Measurements from ENCODE around the gene BSND.

Gene BSND

GRCh38 chr1:54997711-54997986, 1.1 kb upstream of the BSND start:
- no peaks in the 10 kb centered on the region for H3K9me3 ChIP-seq (ENCODE audit: control insufficient read depth in 5 of 5, low read length in 5 of 5)
- no peak overlapping the region for H3K4me3 ChIP-seq (ENCODE audit: low read depth in 1 of 5, low read length in 5 of 5)
- no peak overlapping the region for H3K27ac ChIP-seq (ENCODE audit: low read depth, low read length)
- no peaks in the 10 kb centered on the region for H3K36me3 ChIP-seq (ENCODE audit: control insufficient read depth in 5 of 5, insufficient read depth in 5 of 5, low read length in 5 of 5)
- peaks cover 11 to 57% (median 41%) of the 10 kb centered on the region in 5 donors for H3K27me3 ChIP-seq (ENCODE audit: control insufficient read depth in 5 of 5, insufficient read depth in 4 of 5, low read length in 5 of 5)
- H3K9ac ChIP-seq (ENCODE audit: low read length in 5 of 5): no peak overlapping the region
- H3K4me1 ChIP-seq (ENCODE audit: control insufficient read depth in 5 of 5, insufficient read depth in 5 of 5, low read length in 5 of 5): peaks cover 0 to 10% (median 0%) of the 10 kb centered on the region in 5 donors

- Histone ChIP-seq H3K4me1 (ENCODE audit: control insufficient read depth in 5 of 5, insufficient read depth in 5 of 5, low read length in 5 of 5) (peaks cover 0 to 10% (median 0%) of the 10 kb centered on the region in 5 donors), H3K36me3 (ENCODE audit: control insufficient read depth in 5 of 5, insufficient read depth in 5 of 5, low read length in 5 of 5) (no peaks in the 10 kb centered on the region), H3K27me3 (ENCODE audit: control insufficient read depth in 5 of 5, insufficient read depth in 4 of 5, low read length in 5 of 5) (peaks cover 11 to 57% (median 41%) of the 10 kb centered on the region in 5 donors), H3K9ac (ENCODE audit: low read length in 5 of 5) (no peak overlapping the region), H3K9me3 (ENCODE audit: control insufficient read depth in 5 of 5, low read length in 5 of 5) (no peaks in the 10 kb centered on the region), H3K27ac (ENCODE audit: low read depth, low read length) (no peak overlapping the region), H3K4me3 (ENCODE audit: low read depth in 1 of 5, low read length in 5 of 5) (no peak overlapping the region)
Measured at GRCh38 chr1:54998100-54998499, 633 bp upstream of the BSND start.

- H3K27me3 ChIP-seq (ENCODE audit: control insufficient read depth in 5 of 5, insufficient read depth in 4 of 5, low read length in 5 of 5): peaks cover 11 to 46% (median 37%) of the 10 kb centered on the region in 5 donors
- H3K27ac ChIP-seq (ENCODE audit: low read depth, low read length): no peak overlapping the region
- H3K4me1 ChIP-seq (ENCODE audit: control insufficient read depth in 5 of 5, insufficient read depth in 5 of 5, low read length in 5 of 5): peaks cover 0 to 10% (median 0%) of the 10 kb centered on the region in 5 donors
- no peaks in the 10 kb centered on the region for H3K9me3 ChIP-seq (ENCODE audit: control insufficient read depth in 5 of 5, low read length in 5 of 5)
- H3K36me3 ChIP-seq (ENCODE audit: control insufficient read depth in 5 of 5, insufficient read depth in 5 of 5, low read length in 5 of 5): no peaks in the 10 kb centered on the region
- no peak overlapping the region for H3K9ac ChIP-seq (ENCODE audit: low read length in 5 of 5)
- no peak overlapping the region for H3K4me3 ChIP-seq (ENCODE audit: low read depth in 1 of 5, low read length in 5 of 5)
Measured at GRCh38 chr1:55000110-55001085, 1.7 kb downstream of the BSND start.

- H3K9me3 ChIP-seq (ENCODE audit: control insufficient read depth in 5 of 5, low read length in 5 of 5): no peaks in the 10 kb centered on the region
- no peaks in the 10 kb centered on the region for H3K36me3 ChIP-seq (ENCODE audit: control insufficient read depth in 5 of 5, insufficient read depth in 5 of 5, low read length in 5 of 5)
- H3K9ac ChIP-seq (ENCODE audit: low read length in 5 of 5): no peak overlapping the region
- peaks cover 0 to 7% (median 0%) of the 10 kb centered on the region in 5 donors for H3K4me1 ChIP-seq (ENCODE audit: control insufficient read depth in 5 of 5, insufficient read depth in 5 of 5, low read length in 5 of 5)
- no peak overlapping the region for H3K4me3 ChIP-seq (ENCODE audit: low read depth in 1 of 5, low read length in 5 of 5)
- no peak overlapping the region for H3K27ac ChIP-seq (ENCODE audit: low read depth, low read length)
- H3K27me3 ChIP-seq (ENCODE audit: control insufficient read depth in 5 of 5, insufficient read depth in 4 of 5, low read length in 5 of 5): peaks cover 8 to 37% (median 28%) of the 10 kb centered on the region in 5 donors
Measured at GRCh38 chr1:55001311-55001710, 2.6 kb downstream of the BSND start.

- Histone ChIP-seq H3K9ac (ENCODE audit: low read length in 5 of 5) (no peak overlapping the region), H3K4me1 (ENCODE audit: control insufficient read depth in 5 of 5, insufficient read depth in 5 of 5, low read length in 5 of 5) (no peaks in the 10 kb centered on the region), H3K4me3 (ENCODE audit: low read depth in 1 of 5, low read length in 5 of 5) (no peak overlapping the region), H3K36me3 (ENCODE audit: control insufficient read depth in 5 of 5, insufficient read depth in 5 of 5, low read length in 5 of 5) (no peaks in the 10 kb centered on the region), H3K27me3 (ENCODE audit: control insufficient read depth in 5 of 5, insufficient read depth in 4 of 5, low read length in 5 of 5) (peaks cover 0 to 24% (median 18%) of the 10 kb centered on the region in 5 donors), H3K27ac (ENCODE audit: low read depth, low read length) (no peak overlapping the region), H3K9me3 (ENCODE audit: control insufficient read depth in 5 of 5, low read length in 5 of 5) (no peaks in the 10 kb centered on the region)
Measured at GRCh38 chr1:55002686-55003085, 4.0 kb downstream of the BSND start.

- Histone ChIP-seq H3K9ac (ENCODE audit: low read length in 5 of 5) (no peak overlapping the region), H3K27me3 (ENCODE audit: control insufficient read depth in 5 of 5, insufficient read depth in 4 of 5, low read length in 5 of 5) (peaks cover 0 to 8% (median 2%) of the 10 kb centered on the region in 5 donors), H3K4me1 (ENCODE audit: control insufficient read depth in 5 of 5, insufficient read depth in 5 of 5, low read length in 5 of 5) (no peaks in the 10 kb centered on the region), H3K27ac (ENCODE audit: low read depth, low read length) (no peak overlapping the region), H3K9me3 (ENCODE audit: control insufficient read depth in 5 of 5, low read length in 5 of 5) (peaks cover 0 to 4% (median 0%) of the 10 kb centered on the region in 5 donors), H3K4me3 (ENCODE audit: low read depth in 1 of 5, low read length in 5 of 5) (no peak overlapping the region), H3K36me3 (ENCODE audit: control insufficient read depth in 5 of 5, insufficient read depth in 5 of 5, low read length in 5 of 5) (no peaks in the 10 kb centered on the region)
Measured at GRCh38 chr1:55005351-55006140, 6.8 kb downstream of the BSND start.

- no peak overlapping the region for H3K27ac ChIP-seq (ENCODE audit: low read depth, low read length)
- H3K4me1 ChIP-seq (ENCODE audit: control insufficient read depth in 5 of 5, insufficient read depth in 5 of 5, low read length in 5 of 5): no peaks in the 10 kb centered on the region
- H3K9me3 ChIP-seq (ENCODE audit: control insufficient read depth in 5 of 5, low read length in 5 of 5): peaks cover 0 to 4% (median 0%) of the 10 kb centered on the region in 5 donors
- no peak overlapping the region for H3K4me3 ChIP-seq (ENCODE audit: low read depth in 1 of 5, low read length in 5 of 5)
- no peaks in the 10 kb centered on the region for H3K36me3 ChIP-seq (ENCODE audit: control insufficient read depth in 5 of 5, insufficient read depth in 5 of 5, low read length in 5 of 5)
- no peak overlapping the region for H3K9ac ChIP-seq (ENCODE audit: low read length in 5 of 5)
- peaks cover 0 to 2% (median 0%) of the 10 kb centered on the region in 5 donors for H3K27me3 ChIP-seq (ENCODE audit: control insufficient read depth in 5 of 5, insufficient read depth in 4 of 5, low read length in 5 of 5)
Measured at GRCh38 chr1:55006931-55007330, 8.2 kb downstream of the BSND start.

- Histone ChIP-seq H3K27me3 (ENCODE audit: control insufficient read depth in 5 of 5, insufficient read depth in 4 of 5, low read length in 5 of 5) (peaks cover 0 to 2% (median 0%) of the 10 kb centered on the region in 5 donors), H3K27ac (ENCODE audit: low read depth, low read length) (no peak overlapping the region), H3K4me3 (ENCODE audit: low read depth in 1 of 5, low read length in 5 of 5) (no peak overlapping the region), H3K9me3 (ENCODE audit: control insufficient read depth in 5 of 5, low read length in 5 of 5) (peaks cover 0 to 4% (median 0%) of the 10 kb centered on the region in 5 donors), H3K4me1 (ENCODE audit: control insufficient read depth in 5 of 5, insufficient read depth in 5 of 5, low read length in 5 of 5) (no peaks in the 10 kb centered on the region), H3K9ac (ENCODE audit: low read length in 5 of 5) (no peak overlapping the region), H3K36me3 (ENCODE audit: control insufficient read depth in 5 of 5, insufficient read depth in 5 of 5, low read length in 5 of 5) (no peaks in the 10 kb centered on the region)
Measured at GRCh38 chr1:55007625-55008024, 8.9 kb downstream of the BSND start.

- no peaks in the 10 kb centered on the region for H3K36me3 ChIP-seq (ENCODE audit: control insufficient read depth in 5 of 5, insufficient read depth in 5 of 5, low read length in 5 of 5)
- H3K4me1 ChIP-seq (ENCODE audit: control insufficient read depth in 5 of 5, insufficient read depth in 5 of 5, low read length in 5 of 5): no peaks in the 10 kb centered on the region
- no peak overlapping the region for H3K9ac ChIP-seq (ENCODE audit: low read length in 5 of 5)
- H3K9me3 ChIP-seq (ENCODE audit: control insufficient read depth in 5 of 5, low read length in 5 of 5): peaks cover 0 to 4% (median 0%) of the 10 kb centered on the region in 5 donors
- peaks cover 0 to 14% (median 10%) of the 10 kb centered on the region in 5 donors for H3K27me3 ChIP-seq (ENCODE audit: control insufficient read depth in 5 of 5, insufficient read depth in 4 of 5, low read length in 5 of 5)
- H3K27ac ChIP-seq (ENCODE audit: low read depth, low read length): no peak overlapping the region
- no peak overlapping the region for H3K4me3 ChIP-seq (ENCODE audit: low read depth in 1 of 5, low read length in 5 of 5)
Measured at GRCh38 chr1:55010194-55010886, 11.6 kb downstream of the BSND start.
